IPS-NIHi7 (cell line): ENCODE measurements around the gene IRAK1.

Source experiments
- DNase-seq: peaks from one replicate; pipeline ENCODE4 v3.0.0; 2012; ENCODE audit warnings: mixed read lengths; ENCODE audit errors: extremely low spot score

IRAK1 gene

GRCh38 chrX:154040863-154041262 is 21.2 kb upstream of the IRAK1 start:
- no peak for DNase-seq

DNA sequence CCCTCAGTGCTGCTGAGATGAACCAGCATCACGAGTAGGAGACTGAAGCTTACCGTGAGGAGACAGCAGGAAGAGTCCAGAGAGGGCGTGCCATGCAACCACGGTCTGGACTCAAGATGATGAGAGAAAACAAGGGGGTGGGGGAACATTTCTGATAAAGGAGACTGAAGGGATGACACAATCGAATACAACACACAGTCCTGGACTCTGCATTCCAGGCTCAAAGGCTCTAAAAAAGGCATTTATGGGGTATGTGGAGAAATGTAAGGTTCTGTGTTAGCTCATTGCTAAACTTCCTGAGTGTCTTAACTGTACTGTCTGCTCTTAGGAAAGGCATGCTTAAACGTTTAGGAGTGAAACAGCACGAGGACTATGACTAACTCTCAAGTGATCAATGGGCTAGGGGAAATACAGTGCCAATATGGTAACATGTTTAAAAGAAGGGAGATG is 20.6 kb upstream of the IRAK1 start:
- DNase-seq, result no peak

DNA sequence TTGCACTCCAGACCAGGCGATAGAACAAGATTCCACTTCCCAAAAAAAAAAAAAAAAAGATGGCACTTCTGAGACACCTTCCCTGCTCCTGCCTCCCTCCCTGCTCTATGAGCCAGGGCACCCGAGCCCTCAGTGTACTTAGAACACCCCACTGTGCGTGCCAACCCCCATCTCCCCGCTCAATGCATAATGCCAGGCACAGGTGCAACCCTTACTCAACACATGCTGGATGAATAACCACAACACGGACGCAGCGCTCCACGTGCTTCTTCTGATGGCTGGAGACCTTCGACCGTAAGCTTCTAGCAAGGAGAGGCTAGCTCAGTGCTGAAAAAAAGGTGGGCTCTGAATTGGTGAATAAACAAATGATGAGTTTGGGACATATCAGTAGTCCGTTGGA is 19.9 kb upstream of the IRAK1 start:
- no peak for DNase-seq

GRCh38 chrX:154038656-154039055 is 19.0 kb upstream of the IRAK1 start:
- DNase-seq, result no peak

GRCh38 chrX:154037754-154038153 is 18.1 kb upstream of the IRAK1 start:
- DNase-seq, result no peak

DNA sequence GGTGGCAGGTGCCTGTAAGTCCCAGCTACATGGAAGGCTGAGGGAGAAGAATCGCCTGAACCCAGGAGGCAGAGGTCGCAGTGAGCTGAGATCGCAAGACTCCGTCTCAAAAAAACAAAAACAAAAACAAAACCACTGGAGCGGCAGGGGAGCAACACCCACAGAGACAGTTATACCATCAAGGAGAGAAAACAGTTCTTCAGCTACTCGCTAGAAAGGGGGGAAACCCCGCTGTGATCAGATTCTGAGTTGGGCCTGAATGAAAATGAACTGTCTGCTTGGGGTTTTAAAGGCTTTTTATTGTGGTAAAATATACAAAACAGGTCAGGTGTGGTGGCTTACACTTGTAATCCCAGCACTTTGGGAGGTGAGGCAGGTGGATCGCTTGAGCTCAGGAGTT is 16.8 kb upstream of the IRAK1 start:
- no peak for DNase-seq

GRCh38 chrX:154033848-154034247 is 14.1 kb upstream of the IRAK1 start:
- no peak for DNase-seq

DNA sequence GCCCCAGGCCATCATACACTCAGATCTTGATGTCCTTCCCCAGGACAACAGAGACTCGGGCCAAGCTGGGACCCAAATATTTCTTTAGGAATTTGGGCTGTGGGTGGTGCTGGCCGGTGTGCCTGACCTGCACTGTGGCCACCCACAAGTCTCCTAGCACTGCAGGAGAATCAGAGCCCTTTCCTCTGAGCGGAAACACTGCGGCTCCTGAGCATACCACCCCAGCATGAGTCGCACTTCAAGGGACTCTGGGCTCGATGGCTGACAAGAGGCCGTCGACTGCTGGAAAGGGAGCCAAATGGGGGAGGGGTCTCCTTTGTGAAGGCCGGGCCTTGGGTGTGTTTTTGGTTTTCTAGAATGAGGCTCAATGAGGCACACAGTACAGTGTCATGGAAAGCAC is 13.0 kb upstream of the IRAK1 start:
- no peak for DNase-seq

DNA sequence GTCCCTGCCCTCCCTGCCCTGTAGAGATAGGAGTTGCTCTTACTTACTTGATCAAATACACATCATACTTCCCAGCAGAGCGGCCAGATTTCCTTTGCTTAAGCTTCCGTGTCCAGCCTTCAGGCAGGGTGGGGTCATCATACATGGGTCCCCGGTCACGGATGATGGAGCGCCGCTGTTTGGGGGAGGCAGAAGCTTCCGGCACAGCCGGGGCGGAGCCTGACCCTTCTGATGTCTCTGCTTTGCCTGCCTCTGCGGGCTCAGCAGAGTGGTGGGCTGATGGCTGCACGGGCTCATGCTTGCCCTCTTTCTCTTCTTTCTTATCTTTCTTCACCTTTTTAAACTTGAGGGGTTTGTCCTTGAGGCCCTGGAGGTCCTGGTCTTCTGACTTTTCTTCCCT is 12.5 kb upstream of the IRAK1 start:
- no peak for DNase-seq

GRCh38 chrX:154030715-154031305 is 11.1 kb upstream of the IRAK1 start:
- no peak for DNase-seq

DNA sequence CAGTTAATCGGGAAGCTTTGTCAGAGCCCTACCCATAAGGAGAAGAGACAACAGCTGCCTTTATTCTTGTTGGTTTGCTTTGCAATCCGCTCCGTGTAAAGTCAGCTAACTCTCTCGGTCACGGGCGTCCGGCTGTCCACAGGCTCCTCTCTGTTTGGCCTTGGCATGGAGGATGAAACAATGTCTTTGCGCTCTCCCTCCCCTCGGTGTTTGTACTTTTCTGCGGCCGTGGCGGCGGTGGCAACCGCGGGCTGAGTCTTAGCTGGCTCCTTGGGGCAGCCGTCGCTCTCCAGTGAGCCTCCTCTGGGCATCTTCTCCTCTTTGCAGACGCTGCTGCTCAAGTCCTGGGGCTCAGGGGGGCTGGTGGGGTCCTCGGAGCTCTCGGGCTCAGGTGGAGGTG is 10.6 kb upstream of the IRAK1 start:
- DNase-seq, result no peak

- DNase-seq, result no peak
Measured at GRCh38 chrX:154029439-154029838, 9.7 kb upstream of the IRAK1 start.

DNA sequence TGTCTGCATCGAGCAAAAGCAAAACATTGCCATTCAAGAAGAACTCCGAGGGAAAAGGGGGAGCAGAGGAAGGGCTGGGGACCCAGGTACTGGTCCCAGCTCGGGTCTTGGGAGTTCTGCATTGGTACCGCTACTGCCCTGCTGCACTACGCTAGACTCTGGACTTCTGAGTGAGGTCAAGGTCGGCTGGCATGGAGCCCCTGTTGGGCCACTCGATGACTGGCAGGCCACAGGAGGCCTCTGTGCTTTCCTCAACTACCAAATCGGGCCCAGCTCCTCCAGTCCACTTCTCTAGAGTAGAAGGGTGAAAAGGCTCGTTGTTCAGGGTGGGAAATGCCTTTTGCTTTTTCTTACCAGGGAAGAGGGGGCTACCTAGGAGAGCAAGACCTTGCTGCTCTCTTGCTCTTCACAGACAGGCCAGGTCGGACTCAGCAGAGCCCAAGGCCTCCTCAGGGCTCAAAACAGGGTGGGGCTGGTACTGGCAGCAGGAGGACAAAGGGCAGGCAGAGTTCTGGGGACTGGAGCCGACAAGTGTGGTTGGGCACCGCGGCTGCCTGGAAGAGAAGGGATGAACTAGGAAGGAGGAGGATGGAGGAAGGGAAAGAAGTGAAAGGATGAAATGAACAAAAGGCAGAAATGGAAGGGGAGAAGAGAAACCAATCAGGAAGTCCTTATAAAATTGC is 8.9 kb upstream of the IRAK1 start:
- DNase-seq, result no peak

DNA sequence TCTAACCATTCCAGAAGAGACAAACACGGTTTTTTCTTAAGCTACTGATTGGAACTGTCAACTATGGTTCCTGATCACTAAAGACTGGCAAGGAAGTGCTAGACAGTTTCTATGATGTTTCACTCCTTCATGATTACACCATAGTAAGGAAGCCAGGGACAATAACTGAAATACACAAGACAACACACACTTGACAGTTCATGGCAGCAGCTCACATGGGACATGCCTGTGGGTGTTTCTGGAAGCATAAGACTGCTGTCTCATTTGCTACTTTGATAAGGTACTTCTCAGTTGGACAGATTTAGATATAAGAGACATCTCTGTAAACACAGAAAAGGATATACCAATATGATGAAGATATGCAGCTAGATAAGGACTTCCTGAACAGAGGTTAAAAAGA is 8.3 kb upstream of the IRAK1 start:
- DNase-seq, result no peak

- DNase-seq, result no peak
Measured at GRCh38 chrX:154027022-154027402, 7.3 kb upstream of the IRAK1 start.

DNA sequence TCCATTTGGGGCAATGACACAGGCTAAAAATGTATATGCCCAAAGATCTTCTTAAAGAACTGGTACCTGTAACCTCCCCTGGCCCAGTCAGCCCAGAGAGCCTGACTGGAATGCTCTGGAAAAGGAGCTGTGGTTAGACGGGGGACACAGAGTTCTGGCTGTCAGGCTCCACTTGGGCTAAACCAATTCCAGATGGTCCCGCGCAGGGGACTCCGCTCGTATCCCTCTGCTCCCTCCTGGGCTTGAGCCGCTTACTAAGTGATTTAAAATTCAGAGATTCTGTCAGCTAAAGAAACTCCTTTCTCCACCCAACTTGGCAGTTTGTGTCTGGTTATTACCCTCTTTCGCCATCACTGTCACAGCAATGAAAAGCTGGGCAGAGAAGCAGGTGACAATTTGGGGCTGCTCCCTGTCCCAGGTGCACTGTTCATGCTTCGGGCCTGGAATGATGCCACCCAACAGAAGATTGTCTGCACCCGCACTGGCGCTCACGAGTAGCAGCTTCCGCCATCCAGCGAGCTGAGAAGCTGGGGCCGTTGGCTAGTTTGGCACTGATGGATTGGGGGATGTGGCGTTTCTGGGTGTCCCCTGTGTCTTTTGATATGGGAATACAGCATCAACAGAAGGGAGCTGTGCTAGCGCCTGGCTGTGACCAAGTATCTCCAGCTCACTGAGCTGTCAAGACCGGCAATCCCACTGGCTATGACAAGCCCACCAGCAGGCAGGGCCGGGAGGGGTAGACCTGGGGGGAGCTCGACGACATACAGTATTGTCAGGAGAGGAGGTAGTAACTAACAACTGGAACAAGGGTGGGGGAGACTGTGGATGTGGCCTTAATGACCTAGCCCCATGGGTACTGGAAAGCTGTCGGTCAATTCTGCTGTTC is 6.7 kb upstream of the IRAK1 start:
- no peak for DNase-seq

DNA sequence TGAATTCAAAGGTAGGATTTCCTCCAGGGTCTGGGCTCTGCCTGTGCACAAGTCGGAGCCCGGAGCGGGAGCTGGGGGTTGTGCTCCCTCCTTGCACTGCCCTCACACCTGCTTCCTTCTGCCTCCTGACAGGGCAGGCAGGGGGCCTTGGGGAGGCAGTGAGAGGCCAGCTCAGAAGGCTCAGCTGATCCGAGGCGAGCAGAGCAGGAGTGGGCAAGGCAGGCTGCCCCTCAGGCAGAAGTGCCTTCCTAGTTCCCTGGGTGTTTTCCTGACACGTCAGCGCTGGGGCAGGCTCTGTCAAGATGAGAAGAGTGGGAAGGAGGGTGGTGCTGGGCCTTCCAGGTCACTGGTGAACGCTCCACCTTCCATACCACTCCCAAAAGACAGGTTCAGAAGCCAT is 5.5 kb upstream of the IRAK1 start:
- no peak for DNase-seq

- DNase-seq, result no peak
Measured at GRCh38 chrX:154024271-154024670, 4.6 kb upstream of the IRAK1 start.

DNA sequence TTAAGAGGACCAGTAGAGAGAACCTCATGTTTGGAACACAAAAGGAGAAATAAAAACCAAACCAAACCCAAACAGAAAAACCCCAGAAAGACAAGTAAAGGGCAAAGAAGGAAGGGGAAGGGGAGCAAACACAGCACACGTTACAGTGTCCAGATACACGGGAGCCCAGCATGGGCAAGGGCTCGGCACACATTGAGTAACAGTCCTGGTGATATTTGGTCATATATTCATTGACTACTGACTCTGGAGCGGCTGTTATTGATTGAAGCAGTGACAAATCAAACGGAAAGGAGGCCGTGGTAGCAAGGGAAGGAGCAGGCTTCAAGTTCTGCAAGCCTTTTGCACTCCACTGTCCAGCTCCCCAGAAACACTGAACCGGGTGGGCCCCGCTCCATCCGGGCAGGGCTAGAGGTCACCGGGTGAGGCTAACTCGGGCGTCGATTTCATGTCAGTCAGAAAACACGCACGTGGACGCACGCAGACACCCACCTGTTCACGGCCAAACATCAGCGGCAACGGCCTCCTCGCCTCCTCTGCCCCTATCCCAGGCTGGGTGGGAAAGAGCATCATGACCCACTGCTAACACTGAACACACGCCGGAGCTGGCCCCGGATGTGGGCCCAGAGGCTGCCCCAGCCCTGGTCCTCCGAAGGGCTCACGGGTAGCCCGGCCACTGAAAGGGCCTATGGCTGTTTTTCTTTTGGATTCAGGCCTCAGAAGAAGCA is 3.7 kb upstream of the IRAK1 start:
- no peak for DNase-seq

- DNase-seq, result no peak
Measured at GRCh38 chrX:154022108-154022507, 2.4 kb upstream of the IRAK1 start.

GRCh38 chrX:154021131-154021611 is 1.5 kb upstream of the IRAK1 start:
- DNase-seq, result no peak

- DNase-seq, result no peak
Measured at GRCh38 chrX:154020536-154021115, 924 bp upstream of the IRAK1 start.
